Inflammatory macrophage treated with lipopolysaccharide for 1 hour (primary cell): ENCODE results near the gene CCDC174.
A peak's percentile ranks its signal among the peaks of the same experiment; 100 is the strongest.
"Not testable (repeated sequence)": the region's sequence is repeated elsewhere in the genome, so short reads cannot be mapped to it uniquely, and the experiment has no call there.

Source experiments
- DNase-seq, 2 donors: peaks; one replicate each; pipeline ENCODE4 v3.0.0-alpha.2; 2020 to 2022

Gene CCDC174

DNA sequence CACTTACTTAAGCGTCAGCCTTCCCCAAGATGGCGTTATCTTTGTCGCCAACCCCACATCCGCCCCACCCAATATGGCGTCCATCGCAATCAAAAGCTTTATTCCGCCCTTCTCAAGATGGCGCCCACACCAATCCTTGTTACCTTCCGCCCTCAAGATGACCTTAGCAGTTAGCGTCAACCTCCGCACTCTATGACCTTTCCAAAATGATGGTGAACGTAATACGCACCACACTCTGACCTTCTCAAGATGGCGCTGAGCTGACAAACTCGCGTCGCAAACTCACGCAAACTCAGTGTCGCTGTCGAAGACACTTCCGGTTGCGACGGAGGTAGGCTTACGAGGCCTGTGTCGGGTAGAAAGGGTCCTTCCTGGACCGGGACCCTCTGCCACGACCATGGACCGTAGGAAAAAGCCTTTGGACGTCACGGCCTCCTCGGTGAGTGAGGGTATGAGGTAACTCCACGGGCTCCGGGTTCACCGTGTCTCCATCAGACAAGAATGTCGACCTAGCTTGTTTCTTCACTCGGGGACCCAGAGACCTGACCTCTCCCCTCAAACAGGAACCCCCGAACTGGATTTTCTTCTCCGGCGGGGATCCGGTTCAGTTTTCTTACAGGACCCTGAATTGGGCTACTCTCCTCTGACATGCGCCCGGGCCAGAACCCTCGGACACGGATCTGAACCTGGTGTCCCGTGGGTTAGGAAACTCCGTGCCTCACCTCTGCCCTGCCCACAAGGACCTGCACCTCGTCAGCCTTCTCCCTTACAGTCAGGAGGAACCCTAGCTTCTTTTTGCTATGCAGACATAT, at the start of gene CCDC174:
Gene CCDC174, plus strand, starts transcription at position 323 of the 812 bp plus-strand sequence. Its CDS starts 75 bp downstream, at position 398.
- peak; percentile 99 to 100 for DNase-seq

DNA sequence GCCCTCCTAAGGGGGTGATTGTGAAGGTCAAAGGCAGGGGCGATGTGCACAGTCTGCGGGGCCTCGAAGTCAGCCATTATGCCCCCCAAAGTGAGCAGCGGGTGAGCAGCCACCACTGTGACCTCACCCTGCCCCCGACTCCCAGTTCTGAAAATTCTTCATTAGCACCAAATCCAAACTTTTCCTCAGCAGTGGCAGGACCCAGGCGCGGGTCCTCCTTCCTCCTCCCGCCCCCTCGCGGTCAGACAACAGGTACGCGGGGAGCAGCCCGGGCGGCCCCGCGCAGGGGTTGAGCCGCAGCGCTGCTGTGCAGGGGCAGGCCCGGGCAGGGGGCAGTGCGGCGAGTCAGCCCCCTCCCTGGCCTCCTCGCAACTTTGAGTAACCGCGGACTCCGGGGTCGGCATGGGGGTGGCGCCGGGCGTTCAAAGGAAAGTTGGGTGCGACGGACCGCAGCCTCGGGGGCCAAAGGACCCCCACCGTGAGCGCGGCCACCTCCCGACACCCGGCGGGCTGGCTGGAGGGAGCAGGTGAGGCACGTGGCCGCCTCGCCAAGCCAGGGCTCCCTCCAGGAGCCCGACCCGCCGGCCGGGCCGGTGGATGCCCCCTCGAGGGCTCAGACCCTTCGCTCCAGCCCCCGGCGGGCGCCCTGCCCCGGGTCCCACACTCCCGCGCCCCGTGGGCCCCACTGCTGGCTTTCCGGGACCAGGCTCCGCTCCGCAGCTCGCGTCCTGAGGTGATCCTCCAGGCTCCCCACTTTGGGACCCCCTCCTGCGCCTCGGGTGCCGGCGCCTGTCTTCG, 49.4 kb upstream of the CCDC174 start:
- no peak for DNase-seq

DNA sequence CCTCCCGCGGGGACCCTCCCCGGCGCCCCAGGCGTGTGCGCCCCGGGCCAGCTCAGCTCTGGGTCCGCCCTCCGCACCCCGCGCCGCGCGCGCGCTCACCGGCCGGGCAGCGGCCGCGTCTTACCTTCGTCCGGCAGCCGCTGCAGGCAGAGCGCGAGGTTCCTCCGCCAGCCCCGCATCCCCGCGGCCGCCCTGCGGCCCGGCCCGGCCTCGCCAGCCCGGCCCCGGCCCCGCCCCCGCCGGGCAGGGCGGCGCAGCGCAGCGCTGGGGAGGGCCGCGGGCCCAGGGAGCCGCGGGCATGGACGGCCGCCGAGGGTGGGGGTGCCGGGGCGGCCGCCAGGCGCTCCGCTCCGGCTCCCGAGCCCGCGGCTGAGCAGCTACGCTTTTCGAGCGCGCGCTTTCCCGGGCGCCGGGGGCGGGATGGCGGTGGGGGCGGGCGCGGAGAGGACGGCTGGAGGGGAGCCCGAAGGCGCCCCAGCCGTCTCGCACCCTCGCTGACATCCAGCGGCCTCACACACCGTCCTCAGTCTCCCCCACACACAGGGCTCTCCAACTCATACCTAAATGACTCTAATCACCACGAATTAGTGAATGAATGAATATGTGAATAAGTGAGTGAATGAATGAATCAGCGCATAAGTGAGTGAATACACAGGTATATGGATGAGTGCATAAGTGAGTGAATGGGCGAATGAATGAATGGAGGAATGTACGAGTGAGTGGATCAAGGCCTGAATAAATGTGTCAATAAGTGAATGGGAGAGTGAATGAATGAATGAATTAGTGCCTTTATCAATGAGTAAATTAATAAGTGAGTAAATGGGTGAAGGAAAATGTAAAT, 48.5 kb upstream of the CCDC174 start:
- no peak for DNase-seq

DNA sequence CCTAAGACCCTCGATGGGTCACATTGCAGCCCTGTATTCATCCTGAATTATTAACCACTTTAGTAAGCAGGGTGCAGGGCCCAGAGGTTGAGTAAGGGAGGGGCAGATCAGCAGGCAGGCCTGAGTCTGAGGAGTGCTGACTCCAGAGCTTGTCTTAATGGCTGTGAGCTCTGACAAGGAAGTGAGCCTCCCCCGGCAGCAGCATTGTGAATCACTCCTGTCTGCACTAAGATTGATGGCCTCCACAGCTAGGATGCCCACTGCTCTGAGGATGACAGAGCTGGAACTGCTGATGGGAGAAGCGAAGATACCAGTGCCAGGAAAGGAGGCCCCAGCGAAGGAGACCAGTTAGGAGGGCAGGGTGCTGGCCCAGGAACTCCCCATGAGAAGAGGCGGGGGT, 46.5 kb upstream of the CCDC174 start:
- DNase-seq, result no peak

DNA sequence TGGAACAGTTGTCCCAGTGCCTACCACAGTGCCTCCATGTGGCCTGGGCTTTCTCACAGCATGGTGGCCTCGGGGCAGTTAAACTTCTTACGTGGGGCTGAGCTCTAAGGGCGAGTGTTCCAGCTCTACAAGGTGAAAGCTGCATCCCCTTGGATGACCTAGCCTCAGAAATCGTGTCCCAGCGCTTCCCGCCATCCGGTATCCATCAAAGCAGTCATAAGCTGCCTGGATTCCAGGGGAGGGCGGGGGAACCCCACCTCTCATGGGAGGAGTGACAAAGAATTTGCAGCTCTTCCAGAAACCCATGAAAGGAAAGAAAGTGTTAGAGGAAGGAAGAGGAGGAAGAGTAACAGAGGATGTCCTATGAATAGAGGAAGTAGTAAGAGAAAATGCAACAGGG, 45.8 kb upstream of the CCDC174 start:
- no peak for DNase-seq

DNA sequence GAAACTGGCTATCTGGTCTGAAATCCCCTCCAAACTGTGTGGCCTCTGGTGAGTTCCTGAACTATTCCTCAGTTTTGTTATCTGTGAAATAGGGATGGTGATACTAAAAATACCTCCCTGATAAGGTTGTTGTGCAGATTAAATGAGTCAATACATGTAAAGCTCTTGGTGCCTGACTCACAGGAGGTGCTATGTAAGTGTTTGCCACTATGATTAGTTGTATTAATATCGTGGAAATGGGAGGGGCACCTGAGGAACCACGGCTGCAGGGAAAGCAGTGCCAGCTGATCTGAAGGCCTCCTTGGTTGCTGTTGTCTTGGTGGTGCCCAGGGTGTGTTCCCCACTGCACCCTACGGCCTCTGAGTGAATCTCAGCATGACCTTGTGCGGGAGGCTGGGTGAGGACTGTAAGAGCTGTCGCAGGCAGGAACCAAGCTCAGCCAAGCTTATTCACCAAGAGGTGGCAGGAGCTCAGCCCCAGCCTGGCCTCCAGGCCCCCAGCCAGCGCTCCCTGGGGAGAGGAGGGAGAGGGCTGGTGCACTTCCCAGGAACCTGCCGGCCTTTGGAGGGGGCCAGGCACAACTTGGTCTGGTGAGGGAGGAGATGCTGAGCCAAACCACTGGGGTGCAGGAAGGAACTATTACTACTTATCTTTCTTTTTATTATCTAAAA, 44.8 kb upstream of the CCDC174 start:
- no peak for DNase-seq

DNA sequence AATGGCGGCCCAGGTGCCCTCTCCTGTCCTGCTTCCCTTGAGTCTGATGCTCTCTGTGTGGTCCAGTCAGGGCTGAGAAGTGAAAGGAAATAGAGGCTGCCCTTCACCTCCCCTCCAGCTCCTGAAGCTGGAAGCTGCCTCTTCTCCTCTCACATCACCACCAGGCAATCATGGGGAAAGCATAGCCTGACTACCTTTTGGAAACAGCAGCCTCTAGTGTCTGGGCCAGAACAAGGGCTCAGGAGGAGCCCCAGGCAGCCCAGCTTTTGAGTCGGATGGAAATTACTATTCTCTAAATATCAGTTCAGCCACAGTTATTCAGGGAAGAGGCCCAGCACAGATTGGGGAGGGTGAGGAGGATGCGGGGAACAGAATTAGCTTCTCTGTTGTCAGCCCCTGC, 43.3 kb upstream of the CCDC174 start:
- no peak for DNase-seq

DNA sequence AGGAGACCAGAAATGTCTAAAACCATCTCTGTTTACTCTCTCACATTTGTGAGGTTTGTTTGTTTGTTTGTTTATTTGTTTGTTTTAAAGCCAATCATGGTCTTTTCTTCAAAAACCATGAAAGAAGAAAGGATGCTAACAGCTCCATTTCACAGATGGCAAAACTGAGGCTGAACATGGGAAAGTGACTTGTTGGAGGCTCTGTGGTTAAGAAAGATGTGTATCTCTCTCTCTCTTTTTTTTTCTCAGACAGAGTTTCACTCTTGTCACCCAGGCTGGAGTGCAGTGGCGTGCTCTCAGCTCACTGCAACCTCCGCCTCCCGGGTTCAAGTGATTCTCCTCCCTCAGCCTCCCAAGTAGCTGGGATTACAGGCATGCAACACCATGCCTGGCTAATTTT, 42.5 kb upstream of the CCDC174 start:
- not testable (repeated sequence) for DNase-seq

DNA sequence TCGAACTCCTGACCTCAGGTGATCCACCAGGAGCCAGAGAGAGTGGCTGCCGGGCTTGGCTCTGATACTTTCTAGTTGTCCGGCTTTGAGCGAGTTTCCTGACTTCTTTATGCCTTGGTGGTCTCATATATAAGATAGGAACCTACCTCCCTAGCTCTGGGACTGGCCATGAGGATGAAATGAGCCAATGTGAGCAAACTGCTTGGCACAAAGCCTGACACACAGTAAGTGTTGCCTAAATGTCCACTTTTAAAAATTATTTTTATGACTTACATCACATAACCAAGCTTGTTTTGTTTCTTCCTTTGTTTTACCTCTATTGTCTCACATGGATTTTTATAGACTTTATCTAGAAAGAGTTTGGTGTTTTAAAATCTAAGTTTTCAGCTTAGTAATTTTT, 42.1 kb upstream of the CCDC174 start:
- DNase-seq, result no peak

DNA sequence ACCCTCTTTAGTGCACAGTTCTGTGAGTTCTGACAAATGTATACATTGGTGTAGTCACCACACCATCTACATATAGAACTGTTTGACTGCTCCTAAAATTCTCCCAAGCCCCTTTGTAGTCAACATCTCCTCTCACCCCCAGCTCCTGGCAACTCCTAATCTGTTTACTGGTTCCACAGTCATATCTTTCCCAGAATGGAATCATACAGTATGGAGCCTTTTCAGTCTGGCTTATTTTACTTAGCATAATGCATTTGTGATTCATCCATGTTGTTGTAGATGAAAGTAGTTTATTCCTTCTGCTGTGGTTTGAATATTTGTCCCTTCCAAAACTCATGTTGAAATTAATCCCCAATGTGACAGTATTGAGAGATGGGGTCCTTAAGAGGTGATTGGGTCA, 41.6 kb upstream of the CCDC174 start:
- DNase-seq, result no peak

DNA sequence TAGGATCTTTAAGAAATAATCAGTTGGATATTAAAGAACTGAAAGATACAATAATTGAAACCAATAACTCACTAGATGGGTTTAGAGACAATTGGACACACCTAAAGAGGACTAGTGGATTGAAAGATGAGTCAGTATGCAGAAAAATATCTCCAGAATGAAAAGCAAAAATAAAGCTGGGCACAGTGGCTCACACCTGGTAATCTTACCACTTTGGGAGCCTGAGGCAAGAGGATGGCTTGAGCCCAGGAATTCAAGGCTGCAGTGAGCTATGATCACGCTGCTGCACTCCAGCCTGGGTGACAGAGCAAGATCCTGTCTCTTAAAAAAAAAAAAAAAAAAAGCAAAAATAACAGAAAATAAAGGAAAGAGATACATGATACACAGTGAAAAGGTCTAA, 37.4 kb upstream of the CCDC174 start:
- DNase-seq, result no peak

DNA sequence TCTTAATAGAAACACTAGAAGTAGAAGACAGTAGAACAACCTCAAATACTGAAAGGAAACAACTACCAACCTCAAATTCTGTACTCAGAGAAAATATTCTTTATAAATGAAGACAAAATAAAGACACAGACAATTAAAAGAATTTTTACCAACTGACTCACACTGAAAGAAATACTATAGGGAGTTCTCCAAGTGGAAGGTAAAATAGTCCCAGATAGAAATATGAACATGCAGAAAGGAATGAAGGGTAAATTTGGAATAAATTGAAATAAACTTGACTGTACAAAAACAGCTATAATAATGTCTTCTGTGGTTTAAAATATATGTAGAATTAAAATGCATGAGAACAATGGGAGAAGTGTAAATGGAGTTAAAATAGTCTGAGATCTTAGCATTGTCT, 36.7 kb upstream of the CCDC174 start:
- no peak for DNase-seq

DNA sequence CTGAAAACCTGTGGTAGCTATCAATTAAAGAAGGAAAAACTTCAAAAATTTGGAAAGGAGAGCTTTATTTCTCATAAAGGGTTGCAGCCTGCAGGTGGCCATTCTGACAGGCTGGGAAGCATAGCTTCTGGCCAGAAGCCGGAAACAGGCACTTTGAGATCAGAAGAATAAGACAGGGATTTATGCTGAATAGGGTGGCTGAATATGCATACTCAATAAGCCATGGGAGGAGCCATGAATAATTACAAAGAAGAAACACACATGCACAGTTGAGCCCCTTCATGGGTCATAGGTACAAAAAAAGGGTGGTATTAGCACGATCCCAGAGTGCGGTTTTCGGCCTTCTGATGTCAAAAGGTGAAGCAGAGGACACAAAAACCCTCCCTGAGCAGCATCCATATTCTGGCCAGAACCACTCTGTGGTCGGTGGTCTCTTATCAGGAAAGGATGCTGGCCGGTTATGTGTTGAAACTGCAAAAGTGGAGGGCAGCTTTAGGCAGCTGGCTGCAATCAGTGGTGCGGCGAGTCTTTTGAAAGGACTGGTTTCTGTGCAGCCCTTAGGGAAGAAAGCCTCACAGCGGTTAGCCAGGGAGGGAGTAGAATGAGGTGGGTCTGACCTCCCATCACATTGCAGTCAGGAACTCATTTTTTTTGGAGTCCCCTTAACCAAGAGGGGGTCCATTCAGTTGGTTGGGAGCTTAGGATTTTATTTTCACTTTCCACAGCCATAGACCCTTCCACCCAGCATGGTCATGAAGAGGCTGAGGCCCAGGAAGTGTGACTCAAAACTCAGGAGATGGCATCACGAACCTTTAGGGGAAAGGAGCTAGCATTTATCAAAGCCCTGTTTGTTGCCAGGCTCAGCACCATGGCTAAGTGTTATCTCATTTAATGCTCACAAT, 34.7 kb upstream of the CCDC174 start:
- no peak for DNase-seq

DNA sequence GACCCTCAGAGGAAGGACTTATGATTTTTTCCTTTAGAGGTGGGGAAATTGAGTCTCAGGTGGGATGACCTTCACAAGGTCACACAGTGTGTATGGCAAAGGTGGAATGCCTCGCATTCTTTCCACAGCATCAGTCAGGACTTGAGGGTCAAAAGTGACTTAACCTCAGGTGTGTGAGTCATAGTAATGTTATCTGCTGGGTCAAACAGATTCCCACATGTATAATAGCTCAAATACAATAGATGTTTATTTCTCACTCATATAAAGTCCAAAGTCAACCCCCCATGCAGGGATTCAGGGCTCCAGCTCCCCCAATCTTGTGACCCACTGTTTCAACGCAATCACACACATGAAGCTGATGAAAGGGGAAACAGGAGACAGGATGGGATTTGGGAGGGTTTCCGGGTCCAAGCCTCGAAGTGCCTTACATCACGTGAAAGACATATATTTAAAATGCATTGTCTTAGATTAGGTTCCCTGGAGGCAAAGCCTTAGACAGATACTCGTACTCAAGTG, 34.0 kb upstream of the CCDC174 start:
- no peak for DNase-seq

DNA sequence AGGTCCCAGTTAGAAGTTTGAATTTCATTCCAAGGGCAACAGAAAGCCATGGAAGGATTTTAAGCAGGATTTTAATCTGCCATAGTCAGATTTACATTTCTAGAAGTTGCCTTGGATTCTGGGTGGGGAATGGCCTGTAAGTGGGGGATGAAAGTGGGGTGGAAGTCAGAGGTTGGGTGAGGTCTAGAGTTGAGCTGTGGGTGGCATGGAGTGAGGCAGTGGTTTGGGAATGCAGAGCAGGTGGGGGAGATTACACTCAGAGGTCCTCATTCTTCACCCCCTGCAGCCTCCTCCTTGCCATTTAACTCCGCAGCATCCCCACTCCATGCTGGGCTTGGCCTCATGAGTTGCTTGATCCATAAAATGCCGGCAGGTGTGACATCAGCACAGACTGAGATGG, 32.0 kb upstream of the CCDC174 start:
- no peak for DNase-seq

DNA sequence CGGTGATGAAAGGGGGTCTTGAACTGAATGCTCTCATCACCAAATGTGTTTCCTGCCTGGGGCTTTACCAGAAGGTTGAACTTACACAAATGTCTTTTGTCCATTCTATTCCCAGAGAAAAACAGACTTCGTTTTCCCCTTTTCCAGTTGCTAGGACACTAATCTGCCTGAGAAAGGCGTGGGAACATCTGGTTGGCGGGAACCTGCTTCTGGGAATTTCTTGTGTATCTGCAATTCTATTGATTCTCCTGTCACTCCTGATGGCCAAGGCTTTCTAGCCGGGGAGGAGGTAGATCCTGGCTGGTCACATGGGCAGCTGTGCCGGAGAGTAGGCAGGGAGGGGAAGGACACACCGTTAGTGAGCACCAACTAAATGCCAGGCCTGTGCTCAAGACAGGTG, 31.1 kb upstream of the CCDC174 start:
- no peak for DNase-seq

DNA sequence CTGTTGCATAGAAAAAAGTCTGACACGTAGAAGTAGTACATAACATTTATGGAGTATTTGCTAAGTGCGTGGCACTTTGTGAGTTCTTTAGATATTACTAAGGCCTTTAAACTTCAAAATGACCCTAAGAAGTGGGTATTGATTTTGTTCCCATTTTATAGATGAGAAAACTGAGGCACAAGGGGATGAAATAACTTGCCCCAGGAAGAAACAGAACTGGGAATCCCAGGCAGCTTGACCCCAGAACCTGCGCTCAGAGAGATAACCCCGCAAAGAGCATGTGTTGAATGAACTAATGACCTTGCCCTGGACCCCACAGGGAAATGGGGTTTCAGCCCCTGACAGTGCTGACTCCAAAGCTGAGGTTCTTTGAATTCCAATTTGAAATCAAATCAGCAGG, 30.5 kb upstream of the CCDC174 start:
- no peak for DNase-seq

DNA sequence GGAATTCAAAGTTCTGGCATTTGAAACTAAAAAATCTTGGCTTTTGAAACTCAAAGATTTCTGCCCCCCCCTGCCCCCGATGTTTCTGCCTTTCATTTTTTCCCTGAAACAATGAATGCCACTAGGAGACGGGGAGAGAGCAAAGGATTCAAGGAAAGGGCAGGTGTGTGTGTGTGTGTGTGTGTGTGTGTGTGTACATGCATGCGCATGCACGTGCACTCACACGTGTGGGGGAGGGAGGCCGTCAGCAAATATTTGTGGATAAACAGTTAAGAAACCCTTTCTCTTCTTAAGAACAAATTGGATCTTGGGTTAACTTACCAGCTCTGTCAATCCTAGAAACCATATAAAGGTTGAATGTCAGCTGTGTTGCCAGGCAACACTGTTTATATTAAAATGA, 29.2 kb upstream of the CCDC174 start:
- no peak for DNase-seq

DNA sequence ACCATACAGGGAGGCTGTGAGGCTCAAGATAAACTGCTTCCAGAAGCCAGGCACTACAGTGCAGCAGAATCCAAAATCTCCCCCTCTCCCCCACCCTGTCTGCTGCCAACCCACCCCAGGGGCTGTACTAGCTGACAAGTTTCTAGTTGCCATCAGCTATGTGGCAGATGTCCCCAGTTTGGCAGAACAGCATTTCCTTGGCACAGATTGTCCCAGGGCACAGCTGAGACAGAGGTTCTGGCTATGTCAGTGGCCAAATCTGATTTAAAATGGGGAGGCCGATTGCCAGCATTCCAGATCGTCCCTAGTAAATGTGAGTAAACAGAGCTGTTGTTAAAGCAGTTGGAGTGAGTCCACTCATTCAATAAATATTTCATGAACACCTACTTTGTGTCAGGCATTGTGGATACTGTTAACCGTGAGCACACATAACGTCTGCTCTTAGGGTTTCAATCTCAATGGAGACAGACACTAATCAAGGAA, 28.0 kb upstream of the CCDC174 start:
- DNase-seq, result no peak

DNA sequence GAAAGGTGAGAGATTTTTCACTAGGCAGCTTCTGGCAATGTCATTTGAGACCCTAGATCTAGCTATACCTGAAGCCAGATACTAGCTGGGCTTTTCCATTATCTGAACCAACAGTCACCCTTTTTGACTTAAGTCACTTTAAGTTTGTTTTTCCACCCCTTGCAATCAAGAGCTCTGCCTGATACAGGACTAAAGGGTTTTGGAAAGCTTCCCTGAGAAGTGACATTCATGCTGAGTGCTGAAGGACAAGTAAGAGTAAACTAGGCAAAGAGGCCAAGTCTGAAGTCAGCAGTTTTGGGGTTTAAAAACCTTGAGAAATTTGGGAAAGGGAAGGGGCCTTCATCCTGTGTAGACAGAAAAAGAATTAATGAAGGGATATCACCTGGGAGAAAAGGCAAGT, 27.1 kb upstream of the CCDC174 start:
- no peak for DNase-seq

DNA sequence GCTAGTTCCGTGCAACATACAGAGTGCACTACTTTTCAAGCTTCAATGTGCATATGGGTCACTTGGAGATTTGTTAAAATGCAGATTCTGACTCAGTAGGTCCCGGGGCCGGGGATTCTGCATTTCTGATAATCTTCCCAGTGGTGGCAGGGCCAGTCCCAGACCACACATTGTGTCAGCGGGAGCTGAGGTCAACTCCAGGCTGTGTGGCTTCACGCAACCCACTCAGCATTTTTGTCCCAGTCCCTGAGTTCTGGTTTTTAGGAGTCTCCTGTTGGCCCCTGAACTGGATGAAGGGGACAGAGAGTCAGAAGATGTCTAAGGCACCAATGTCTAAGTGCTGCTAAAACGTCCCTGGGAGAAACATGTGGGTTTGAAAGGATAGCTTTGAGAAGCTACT, 26.1 kb upstream of the CCDC174 start:
- no peak for DNase-seq
